SIG-M5 treated with dmso at 0.1 percent for 504 hours (cell line): ENCODE measurements around the gene WBP1L.
"Not testable (repeated sequence)": the region's sequence is repeated elsewhere in the genome, so short reads cannot be mapped to it uniquely, and the experiment has no call there.

Experiments used
- DNase-seq: peaks from one replicate; lab custom pipeline; 2025; ENCODE audit not compliant: unreplicated experiment; lab: John Stamatoyannopoulos, UW

WBP1L gene

DNA sequence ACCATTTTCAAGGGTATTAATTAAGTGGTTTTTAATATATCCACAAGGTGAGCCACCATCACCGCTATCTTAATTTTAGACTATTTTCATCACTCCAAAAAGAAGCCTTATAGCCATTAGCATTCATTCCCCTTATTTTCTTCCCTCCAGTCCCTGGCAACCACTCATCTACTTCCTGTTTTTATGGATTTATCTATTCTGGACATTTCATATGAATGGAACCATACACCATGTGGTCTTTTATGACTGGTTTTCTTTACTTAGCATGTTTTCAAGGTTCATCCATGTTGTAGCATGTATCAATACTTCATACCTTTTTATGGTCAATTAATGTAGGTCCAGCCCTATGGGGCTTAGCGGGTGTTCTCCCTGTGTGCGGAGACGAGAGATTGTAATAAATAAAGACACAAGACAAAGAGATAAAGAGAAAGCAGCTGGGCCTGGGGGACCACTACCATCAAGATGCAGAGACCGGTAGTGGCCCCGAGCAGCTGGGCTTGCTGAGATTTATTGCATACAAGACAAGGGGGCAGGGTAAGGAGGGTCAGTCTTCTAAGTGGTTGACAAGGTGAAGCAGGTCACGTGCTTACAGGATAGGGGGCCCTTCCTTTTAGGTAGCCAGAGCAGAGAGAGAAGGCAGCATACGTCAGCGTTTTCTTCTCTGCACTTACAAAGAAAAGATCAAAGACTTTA, 14.6 kb downstream of the WBP1L start:
- DNase-seq = no peak

DNA sequence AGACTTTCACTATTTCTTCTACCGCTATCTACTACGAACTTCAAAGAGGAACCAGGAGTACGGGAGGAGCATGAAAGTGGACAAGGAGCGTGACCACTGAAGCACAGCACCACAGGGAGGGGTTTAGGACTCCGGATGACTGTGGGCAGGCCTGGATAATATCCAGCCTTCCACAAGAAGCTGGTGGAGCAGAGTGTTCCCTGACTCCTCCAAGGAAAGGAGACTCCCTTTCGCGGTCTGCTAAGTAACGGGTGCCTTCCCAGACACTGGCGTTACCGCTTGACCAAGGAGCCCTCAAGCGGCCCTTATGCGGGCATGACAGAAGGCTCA, 15.2 kb downstream of the WBP1L start:
- not testable (repeated sequence) for DNase-seq

DNA sequence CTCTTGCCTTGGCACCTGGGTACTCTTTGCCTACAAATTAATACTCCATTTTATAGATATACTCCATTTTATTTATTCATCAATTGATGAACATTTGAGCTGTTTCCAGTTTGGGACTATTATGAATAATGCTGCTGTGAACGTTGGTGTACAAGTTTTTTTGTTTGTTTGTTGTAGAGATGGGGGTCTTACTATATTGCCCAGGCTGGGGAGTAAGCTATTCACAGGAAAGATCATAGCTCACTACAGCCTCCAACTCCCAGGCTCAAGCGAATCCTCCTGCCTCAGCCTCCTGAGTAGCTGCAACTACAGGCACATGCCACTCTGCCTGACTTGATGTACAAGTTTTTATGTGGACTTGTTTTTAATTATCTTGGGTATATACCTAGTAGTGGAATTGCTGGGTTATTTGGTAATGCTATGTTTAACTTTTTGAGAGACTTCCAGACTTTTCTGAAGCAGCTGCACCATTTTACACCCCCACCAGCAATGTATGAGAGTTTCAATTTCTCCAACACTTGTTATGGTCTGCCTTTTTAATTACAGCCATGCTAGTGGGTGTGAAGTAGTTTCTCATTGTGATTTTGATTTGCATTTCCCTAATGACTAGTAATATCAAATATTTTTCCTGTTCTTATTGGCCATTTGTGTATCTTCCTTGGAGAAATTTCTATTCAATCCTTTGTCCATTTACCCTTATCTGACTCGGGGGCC, 15.9 kb downstream of the WBP1L start:
- no peak for DNase-seq

DNA sequence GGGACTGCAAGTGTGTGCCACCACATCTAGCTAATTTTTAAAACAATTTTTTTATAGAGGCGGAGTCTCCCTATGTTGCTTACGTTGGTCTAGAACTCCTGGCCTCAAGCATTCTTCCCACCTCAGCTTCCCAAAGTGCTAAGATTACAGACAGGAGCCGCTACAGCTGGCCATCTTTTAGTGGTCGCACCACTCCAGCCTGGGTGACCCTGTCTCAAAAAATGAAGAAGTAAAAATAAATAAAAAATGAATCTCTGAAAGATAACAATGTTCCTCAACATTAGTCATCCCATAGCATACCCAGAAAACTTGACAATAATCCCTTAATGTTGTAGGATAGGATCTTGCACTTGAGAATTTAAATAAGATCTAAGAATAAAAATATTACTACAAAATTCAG, 18.2 kb downstream of the WBP1L start:
- DNase-seq = no peak

DNA sequence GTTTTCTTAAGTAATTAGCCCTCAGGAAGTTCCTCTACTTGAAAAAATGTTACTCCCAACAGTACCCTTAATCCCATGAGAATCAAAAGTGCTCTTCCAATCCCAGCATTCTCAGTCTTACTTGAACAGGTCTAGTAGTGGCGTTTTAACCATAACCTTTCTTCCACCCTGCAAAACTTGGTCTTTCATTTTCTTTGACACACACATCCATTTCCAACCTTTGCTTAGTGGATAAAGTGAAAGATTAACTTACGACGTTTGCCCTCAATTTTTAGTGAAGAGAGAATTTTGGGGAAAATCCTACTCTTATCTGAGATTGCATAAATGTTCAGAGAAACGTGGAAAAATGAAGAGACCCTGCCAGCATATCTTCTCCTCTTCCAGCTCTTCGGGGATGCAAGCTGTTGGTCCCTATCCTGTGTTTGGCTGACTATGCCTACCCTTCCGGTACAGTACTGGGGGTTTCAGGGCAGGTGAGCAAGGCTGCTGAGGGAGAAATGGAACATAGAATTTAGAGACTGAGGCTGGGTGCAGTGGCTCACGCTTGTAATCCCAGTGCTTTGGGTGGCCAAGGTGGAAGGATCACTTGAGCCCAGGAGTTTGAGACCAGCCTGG, 18.8 kb downstream of the WBP1L start:
- no peak for DNase-seq

DNA sequence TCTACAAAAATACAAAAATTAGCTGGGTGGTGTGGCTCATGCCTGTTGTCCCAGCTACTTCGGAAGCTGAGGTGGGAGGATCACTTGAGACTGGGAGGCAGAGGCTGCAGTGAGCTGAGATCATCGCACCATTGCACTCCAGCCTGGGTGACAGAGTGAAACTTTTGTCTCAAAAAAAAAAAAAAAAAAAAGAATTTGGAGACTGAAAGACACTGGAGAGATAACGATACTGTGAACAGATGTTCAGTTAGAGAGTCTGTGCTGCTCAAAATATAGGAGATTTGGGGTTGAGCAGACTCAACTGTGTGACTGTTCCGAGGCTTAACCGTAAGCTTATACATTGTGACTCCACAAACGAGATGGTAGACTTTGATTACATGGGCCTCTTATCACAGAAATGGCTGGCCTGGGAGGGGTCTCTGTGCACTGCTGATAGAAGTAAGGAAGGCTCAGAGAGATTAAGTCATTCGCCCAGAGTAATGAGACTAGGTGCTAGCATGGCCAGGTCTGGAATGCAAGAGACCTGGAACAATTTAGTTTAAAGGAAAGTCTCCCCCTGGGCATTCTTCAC, 19.4 kb downstream of the WBP1L start:
- DNase-seq = no peak

DNA sequence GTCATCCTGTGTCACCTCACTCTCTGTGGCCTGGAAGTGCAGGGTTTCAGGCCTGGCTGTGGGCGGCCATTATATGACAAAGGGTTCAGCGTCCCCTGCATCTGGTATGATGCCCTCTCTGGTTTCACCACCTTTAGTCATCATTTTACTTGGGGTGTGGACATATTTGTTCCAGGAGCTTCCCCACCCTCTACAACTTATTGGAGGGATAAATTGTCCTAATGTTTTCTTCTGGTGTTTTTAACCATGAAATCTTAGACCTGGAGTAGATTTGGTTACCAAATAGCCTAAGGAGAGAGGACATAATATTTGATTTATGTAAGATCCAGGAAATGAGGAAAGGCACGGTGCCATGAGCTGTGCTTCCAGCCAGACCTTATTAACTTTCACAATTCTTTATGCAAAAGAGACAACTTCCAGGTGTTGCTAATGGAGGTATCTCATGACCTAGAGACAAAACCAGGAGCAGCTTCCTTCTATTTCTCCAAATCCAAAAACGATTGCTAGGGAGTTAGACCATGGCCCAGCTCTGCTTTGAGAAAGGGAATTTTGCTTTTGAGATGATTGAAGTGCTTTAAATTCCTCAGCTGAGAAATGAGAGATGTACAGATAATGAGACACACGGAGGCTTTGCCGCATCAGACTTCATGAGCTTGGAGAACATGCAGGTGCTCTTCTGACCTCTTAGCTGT, 20.9 kb downstream of the WBP1L start:
- no peak for DNase-seq

DNA sequence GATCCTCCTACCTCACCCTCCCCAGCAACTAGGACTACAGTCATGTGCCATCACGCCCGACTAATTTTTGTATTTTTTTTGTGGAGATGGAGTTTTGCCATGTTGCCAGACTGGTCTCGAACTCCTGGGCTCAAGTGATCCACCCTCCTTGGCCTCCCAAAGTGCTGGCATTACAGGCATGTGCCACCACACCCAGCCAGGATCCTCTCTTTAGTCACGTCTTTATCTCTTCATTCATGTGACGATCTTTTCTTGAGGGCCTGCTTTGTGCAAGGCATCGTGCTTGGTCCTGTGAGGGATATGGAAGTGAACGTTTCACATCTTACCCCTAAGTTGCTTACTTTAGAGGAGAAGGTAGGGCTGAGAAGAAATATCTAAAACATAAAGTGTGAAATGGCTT, 21.6 kb downstream of the WBP1L start:
- no peak for DNase-seq

DNA sequence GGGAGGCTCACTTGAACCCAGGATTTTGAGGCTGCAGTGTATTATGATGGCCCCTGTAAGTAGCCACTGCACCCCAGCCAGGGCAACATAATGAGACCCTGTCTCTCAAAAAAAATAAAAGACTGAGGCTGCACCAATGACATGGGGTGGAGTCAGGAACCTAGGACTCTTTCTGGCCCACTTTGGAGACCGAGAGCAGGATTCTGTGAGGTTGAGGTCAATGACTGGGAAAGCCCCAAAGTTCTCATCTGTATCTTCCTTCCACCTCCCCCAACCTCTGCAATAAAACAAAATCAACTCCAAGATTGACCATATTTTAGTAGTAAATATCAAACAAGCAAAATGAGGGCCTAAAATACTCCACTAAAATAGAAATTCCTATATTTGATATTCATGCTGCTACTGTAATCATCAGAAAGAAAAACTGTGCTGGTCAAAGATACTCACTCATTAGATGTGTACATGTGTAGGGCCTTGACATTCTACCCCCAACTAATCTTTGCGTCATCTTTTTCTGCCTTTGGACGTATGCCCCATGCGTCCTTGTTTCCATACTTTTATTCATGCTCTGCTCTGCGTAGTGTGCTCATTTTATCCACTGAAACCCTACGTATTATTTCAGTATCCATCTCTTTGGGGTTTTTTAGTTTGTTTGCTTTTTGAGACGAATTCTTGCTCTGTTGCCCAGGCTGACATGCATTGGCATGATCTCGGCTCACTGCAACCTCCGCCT, 23.8 kb downstream of the WBP1L start:
- DNase-seq = no peak

DNA sequence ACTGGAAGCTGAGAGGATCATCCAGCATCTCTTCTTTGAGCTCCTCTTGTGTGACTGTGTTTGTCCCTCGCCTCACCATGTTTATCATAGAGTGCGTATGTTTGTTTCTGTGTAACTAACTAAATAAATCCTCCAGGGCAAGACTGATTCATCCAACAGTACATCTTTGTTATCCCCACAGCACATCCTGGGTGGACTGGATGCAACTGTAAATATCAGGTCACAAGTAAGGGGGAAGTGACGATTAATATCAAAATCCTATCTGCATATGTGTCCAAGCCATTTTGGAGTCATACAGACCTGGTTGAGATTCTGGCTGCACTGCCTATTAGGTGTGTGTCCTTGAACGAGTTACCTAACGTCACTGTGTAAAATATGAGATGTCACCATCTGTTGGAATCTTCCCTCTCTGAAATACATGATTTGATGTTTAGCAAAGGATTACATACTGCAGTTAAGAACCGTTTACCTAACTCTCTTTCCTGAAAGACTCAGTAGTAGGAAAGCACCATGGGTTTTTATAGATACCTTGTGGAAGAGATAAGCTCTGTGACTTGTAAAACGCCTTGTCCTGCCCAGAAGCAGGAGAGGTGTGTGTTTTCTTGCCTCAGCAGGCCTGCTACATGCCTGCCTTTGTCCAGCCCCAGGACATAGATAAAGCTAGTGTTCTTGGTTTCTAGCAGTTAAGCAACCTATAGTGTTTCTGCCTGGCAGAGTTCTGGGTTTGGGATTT, 25.8 kb downstream of the WBP1L start:
- DNase-seq = no peak

DNA sequence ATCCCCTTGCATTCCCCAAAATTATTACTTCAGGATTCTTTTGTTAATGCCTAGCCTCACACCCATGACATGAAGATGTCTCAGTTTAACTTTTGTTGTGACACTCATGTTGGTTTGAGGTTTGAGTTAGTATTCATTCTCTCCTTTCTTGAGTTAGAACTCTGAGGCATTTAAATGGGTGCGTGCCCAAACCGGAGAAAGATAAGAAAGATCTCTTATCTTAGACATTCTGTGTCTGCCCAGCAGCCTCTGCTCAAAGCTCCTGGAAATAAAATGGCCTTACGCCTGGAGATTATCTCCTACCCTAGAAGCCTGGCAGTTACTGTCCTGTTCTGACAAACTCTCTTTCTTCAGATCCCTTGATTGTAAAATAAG, 26.3 kb downstream of the WBP1L start:
- DNase-seq = no peak

DNA sequence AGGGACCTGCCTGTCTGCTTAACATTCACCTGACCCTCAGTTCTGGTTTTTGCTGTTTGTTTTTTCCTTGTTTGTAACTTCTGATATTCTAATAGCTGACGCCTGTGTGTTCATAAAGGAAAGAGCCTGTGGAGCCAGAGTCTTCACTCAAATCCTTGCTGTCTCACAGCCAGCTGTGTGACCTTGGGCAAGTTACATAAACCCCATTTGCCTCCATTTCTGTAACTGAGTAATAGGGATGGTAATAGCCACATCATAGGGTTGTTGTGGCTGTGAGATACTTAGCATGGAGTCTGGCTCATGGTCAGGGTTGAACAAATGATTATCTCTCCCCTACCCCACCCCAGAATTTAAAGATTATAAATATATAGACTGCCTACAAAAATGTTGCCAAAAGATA, 27.0 kb downstream of the WBP1L start:
- no peak for DNase-seq

DNA sequence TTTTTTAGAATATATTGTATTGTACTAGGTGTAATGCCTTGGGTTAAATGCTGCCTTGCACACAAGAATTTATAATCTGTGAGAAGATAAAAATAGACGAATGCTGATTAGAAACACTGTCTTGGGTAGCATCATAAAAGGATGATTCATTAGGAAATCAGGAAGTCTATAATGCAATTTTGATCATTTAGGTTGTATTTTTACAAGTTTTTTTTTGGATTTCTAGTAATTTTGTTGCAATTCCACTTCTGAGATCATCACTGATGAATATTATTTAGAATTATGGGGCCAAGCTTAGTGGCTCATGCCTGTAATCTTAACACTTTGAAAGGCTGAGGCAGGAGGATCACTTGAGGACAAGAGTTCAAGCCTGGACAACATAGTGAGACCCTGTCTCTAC, 29.6 kb downstream of the WBP1L start:
- no peak for DNase-seq

DNA sequence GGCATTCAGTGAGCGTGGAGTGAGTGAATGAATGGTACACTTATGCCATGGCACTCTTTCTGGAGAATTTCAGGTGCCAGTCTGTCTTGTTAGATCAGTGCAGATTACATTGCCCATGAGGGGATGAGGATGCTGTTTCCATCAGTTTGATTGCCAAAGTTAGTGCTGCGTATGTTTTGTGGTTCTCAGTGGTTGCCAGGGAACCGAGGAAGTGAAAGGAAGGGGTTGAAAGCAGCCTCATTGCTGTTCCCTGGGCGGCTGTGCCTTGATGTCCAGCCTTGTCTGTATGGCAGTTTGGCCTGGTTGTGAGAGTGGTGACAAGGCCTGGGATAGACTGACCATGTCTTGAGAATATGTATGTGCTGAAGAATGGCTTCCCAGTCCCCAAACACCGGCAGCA, 30.2 kb downstream of the WBP1L start:
- no peak for DNase-seq

DNA sequence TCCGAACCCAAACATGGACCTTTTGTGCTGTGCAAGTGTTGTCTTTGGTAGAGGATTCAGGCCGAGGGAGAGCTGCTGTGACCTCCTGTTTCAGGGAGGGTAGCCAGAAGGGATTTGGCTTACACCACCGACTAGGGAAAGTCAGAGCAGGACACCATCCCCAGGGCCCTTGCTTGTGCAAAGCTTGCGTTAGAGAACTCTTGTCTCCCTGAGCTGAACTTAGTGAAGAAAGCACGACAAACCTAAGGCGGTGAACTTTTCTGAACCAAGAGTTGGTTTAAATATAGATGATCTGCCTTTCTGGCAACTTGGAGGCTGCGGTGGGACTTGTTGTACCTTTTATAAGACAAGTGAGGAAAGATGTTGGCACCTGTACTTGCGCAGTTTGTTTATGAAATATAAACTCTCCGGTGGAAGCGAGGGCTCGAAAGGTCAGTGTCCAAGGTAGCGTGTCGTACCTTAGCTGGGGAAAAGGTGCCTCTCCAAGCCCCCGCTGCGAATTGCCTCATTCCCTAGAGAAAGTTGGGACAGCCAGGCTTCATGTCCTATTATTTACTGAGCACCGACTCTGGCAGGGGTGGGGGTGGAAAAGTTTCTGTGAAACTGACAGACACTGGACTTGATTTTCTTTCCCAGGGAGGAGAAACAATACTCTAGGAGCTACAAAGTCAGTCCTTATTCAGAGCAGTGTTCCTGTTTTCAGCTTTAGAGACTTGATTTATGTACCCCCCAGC, 31.6 kb downstream of the WBP1L start:
- no peak for DNase-seq

DNA sequence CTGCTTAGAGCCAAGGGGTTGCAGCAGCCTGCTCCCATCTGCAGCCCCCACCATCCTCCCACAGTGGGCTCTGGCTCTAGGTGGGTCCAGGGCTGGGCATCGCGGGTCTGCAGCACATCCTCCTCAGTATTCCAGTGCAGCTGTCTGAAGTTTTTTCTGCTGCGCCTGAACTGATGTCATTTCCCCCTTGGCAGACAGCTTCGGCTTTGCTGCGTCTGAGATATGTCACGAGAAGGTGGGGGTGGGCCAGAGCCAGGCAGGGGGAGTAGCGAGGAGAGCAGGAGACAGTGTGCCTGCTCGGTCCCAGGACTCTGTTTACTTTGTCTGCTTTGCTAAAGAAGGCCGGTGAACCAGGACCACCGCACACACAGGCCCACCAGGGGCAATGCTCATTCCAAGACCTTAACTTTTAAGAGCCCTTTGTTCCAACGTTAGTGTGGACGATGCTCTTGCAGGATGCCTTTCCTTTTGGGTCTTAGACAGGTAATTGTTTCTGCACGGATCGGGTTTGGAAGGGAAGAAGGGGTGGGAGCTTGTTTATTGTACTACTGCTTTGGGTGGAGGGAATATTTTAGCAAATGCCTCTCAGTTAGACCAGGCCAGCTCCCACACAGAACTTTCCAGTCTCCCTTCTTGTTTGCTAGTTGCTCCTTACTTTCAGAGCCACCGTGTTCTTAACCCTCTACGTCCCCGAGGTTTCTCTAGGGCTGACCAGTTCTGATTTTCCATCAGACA, 32.4 kb downstream of the WBP1L start:
- DNase-seq = no peak

DNA sequence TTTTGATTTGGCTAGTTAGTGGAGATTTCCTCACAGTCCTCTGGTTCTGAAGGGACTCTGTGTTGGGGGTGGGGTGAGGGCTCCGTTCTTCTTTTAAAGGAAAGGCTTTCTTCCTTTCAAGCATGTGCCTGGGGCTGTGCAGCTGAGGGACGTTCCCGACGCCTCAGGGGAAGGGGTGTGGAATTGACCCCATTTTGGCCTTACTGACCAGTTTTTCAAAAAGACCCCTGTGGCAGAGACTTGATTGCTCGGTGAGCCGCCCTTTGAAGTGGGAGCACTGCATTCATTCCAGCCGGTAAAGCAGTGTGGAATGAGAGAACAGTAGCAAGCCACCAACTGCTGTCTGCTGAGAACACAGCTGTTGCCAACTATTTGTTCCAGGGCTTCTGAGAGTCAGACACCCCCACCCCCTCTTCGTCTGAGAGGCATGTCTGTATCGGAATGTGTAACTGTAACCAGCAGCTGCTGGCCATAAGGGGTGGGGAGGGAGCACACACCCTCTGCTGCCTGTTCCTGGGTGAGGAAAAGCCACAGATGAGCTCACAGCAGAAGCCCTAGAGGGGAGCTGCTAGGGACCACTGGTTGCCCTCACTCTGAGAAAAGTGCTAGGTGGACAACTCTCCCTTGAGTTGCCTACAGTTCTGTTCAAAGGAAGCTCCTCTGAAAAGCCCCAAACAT, 33.2 kb downstream of the WBP1L start:
- DNase-seq = no peak

DNA sequence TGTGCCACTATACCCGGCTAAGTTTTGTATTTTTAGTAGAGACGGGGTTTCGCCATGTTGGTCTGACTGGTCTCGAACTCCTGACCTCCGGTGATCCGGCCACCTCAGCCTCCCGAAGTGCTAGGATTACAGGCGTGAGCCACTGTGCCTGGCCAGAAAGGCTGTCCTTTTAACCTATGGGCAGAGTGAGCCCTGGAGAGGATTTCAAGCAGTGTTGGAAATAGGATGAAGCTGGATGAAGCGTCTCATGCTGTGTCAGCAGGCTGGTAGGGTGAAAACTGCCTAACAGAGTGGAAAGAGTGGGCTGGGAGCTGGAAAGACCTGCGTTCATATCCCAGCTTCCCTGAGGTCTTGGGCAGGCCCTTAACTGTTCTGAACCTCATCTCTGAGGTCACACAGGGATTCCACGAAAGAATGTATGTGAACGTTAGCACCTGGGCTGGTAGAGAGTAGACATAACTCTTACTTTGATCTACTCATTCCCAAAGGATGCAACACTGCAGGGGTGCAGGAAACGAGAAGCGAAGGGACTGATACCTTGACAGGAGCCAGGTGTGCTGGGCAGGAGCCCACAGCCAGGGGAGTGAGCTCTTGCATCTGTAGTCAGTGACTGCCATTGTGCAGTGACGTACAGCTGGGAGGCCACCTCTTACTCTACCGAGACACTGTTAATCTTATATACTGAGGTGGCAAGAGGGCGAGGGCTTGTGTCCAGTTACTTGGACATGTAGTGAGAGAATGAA, 34.1 kb downstream of the WBP1L start:
- no peak for DNase-seq
